Metanephros (tissue), 1 donor: ENCODE measurements around the gene OLFM4. TPM values are rescaled to one million over a fixed set of nuclear protein-coding genes. Genes with fewer than 3 reads are reported as not detected.

Source experiments
- total RNA-seq: library from RNA; depleted of rRNA; stranded (reverse); fragments of >200 nt; gene quantifications from one replicate; pipeline ENCODE4 v1.2.3, GENCODE V29; 2014

The OLFM4 gene
- 8.1 TPM for total RNA-seq

GRCh38 chr13:53028637-53029203, at the start of gene OLFM4:
Gene OLFM4, plus strand, starts transcription at chr13:53028813. Its CDS starts 24 bp downstream, at chr13:53028837.

Other genes with a start within 250 kb of the OLFM4 start
- 0.82 TPM for gene PCDH8, start 180.2 kb upstream of the OLFM4 start, total RNA-seq